ELR (cell line): Measurements from ENCODE around the gene IGHMBP2.

Experiments used
- DNase-seq: peaks from one replicate; pipeline ENCODE4 v3.0.0-alpha.2; 2015; ENCODE audit warnings: low read depth

The IGHMBP2 gene

DNA sequence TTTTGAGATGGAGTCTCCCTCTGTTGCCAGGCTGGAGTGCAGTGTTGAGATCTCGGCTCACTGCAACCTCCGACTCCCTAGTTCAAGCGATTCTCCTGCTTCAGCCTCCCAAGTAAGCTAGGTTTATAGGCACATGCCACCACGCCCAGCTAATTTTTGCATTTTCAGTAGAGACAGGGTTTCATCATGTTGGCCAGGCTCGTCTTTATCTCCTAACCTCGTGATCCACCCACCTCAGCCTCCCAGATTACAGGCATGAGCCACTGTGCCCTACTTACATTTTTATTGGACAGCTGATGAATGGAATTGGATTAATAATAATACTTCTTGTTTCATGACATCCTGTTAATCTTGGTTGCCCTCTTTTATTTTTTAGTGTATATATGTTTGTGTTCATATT lies 80.1 kb downstream of the IGHMBP2 start:
- DNase-seq = no peak

- DNase-seq = no peak
These were observed 83.5 kb downstream of the IGHMBP2 start for GRCh38 chr11:68987211-68987610.

DNA sequence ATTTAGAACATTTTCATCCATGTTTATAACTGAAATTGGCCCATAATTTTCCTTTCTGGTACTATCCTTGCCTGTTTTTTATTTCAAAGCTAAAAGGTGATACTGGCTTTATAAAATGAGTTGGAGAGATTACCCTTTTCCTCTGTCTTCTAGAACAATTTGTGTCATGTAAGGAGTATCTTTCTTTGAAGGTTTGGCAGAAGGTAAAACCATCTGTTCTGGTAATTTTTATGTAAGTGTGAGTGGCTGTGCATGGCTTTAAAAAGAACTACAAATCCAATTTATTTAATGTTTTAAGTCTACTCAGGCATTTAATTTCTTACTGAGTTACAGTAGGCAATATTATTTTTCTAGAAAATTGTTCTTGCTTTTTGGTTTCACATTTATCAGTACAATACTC lies 84.8 kb downstream of the IGHMBP2 start:
- DNase-seq = no peak
